WERI-Rb-1 (cell line): ENCODE results near the gene GHDC.

ENCODE experiments used
- DNase-seq: peaks from one replicate; pipeline ENCODE4 v3.0.0-alpha.2; 2020
- H3K27ac ChIP-seq: fragments of 250-450 bp; sonication (Bioruptor Pico); 2 replicates; pipeline ENCODE4 v1.5.1; 2020; ENCODE audit warnings: mild to moderate bottlenecking, moderate library complexity
- H3K27me3 ChIP-seq: fragments of 250-450 bp; sonication (Bioruptor Pico); 2 replicates; pipeline ENCODE4 v1.5.1; 2021; ENCODE audit warnings: mild to moderate bottlenecking, low read depth, moderate library complexity; ENCODE audit not compliant: insufficient read depth, severe bottlenecking
- H3K36me3 ChIP-seq: fragments of 250-450 bp; sonication (Bioruptor Pico); 2 replicates; pipeline ENCODE4 v1.5.1; 2020; ENCODE audit warnings: mild to moderate bottlenecking, moderate library complexity
- H3K4me3 ChIP-seq: 2 replicates; pipeline ENCODE4 v1.5.1; 2011; ENCODE audit warnings: low read depth, mild to moderate bottlenecking, control low read depth, low read length
- H3K9me3 ChIP-seq: fragments of 250-450 bp; sonication (Bioruptor Pico); 2 replicates; pipeline ENCODE4 v1.5.1; 2021; ENCODE audit warnings: mild to moderate bottlenecking, moderate library complexity; ENCODE audit not compliant: severe bottlenecking
- TF ChIP-seq, protein P1 (sequence below): IDR thresholded peaks from 2 replicates; pipeline ENCODE4 v1.5.1; 2011; ENCODE audit warnings: low read depth, mild to moderate bottlenecking, control low read depth, inconsistent platforms, low read length

The GHDC gene

GRCh38 chr17:42166196-42166763, 28.0 kb downstream of the GHDC start:
- H3K9me3 ChIP-seq = no peaks in the 10 kb centered on the region
- TF ChIP-seq, protein P1, sequence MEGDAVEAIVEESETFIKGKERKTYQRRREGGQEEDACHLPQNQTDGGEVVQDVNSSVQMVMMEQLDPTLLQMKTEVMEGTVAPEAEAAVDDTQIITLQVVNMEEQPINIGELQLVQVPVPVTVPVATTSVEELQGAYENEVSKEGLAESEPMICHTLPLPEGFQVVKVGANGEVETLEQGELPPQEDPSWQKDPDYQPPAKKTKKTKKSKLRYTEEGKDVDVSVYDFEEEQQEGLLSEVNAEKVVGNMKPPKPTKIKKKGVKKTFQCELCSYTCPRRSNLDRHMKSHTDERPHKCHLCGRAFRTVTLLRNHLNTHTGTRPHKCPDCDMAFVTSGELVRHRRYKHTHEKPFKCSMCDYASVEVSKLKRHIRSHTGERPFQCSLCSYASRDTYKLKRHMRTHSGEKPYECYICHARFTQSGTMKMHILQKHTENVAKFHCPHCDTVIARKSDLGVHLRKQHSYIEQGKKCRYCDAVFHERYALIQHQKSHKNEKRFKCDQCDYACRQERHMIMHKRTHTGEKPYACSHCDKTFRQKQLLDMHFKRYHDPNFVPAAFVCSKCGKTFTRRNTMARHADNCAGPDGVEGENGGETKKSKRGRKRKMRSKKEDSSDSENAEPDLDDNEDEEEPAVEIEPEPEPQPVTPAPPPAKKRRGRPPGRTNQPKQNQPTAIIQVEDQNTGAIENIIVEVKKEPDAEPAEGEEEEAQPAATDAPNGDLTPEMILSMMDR = no peak
- H3K36me3 ChIP-seq = no peaks in the 10 kb centered on the region; the same call in 1 of the 2 replicates
- DNase-seq = no peak
- H3K4me3 ChIP-seq = no peak overlapping the region
- H3K27ac ChIP-seq = no peak overlapping the region
- no peaks in the 10 kb centered on the region for H3K27me3 ChIP-seq

DNA sequence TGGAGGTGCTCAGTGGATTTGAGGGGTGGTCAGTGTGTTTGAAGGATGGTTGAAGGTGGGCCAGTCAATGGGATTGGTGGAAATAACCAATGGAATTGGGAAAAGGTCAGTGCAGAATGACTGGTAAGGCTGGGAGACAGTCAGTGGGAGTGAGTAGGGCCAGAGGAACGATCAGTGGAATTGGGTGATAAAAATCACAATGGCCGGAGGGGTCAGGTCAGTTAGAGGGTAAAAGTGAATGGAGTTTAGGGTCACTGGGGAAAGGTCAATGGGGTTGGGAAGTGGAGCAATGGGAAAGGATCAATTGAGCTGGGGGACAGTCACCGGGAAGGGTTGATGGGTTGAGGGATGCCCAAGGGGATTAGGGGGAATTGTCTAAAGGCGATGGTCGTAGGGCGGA, 28.5 kb downstream of the GHDC start:
- H3K27ac ChIP-seq = no peak overlapping the region
- no peaks in the 10 kb centered on the region; the same call in 1 of the 2 replicates for H3K36me3 ChIP-seq
- no peaks in the 10 kb centered on the region for H3K27me3 ChIP-seq
- TF ChIP-seq, protein P1 = no peak
- no peak for DNase-seq
- no peaks in the 10 kb centered on the region for H3K9me3 ChIP-seq
- no peak overlapping the region for H3K4me3 ChIP-seq

DNA sequence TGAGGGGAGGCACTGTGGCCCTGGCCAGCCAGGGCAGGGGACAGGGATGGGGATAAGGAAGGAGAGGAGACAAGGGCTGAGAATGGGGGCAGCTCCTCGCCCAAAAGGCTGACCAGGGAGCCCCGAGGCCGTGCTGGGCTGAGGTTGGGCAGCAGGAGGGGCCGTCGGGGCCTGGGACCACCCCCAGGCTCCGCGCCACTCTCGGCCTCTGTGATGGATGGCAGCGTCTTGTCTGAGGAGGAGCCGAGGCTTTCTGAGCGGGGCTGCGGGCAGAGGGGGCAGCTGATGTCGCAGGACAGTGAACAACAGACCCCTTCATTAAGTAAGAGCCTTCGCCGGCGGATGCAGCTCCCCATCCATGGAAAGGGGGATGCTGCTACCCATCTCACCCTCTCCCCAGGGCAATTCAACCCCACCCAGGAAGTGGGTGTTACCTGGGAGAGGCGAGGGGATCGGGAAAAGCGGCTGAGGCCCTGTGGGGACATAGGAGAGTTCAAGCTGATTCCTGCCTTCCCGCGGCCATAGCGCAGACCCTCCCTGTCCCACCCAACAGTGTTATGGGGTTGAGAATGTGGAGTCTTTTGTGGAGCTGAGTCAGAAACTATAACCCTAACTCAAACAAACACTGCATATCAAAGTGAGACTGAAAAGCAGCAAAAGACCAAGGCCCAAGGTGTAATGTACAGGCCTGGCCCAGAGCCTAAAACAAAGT, 30.4 kb downstream of the GHDC start:
- H3K27ac ChIP-seq = no peak overlapping the region
- no peak for DNase-seq
- H3K27me3 ChIP-seq = no peaks in the 10 kb centered on the region
- no peaks in the 10 kb centered on the region for H3K36me3 ChIP-seq
- TF ChIP-seq, protein P1 = no peak
- no peaks in the 10 kb centered on the region for H3K9me3 ChIP-seq
- H3K4me3 ChIP-seq = no peak overlapping the region

DNA sequence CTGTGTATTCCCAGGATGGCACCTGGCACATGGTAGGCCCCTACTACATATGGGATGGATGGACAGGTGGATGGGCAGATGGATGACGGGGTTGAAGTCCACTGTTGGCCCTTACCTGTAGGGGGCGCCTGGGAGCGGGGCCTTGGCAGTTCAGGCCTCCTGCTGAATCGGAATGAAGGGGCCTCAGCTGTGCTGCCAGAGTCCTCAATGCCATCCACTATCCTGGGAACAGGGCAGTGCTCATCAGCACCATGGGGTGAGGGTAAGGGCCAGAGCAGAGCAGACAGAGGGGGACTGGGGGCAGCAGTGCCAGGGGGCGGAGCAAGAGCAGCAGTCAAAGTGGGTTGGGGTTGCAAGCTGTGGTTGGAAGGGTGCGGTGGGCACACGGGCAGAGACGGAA, 31.2 kb downstream of the GHDC start:
- Histone ChIP-seq H3K4me3 (no peak overlapping the region), H3K36me3 (no peaks in the 10 kb centered on the region), H3K9me3 (no peaks in the 10 kb centered on the region), H3K27me3 (no peaks in the 10 kb centered on the region), H3K27ac (no peak overlapping the region)
- TF ChIP-seq, protein P1 = peak; percentile 85
- DNase-seq = peak; percentile 68

GRCh38 chr17:42160531-42160910, 33.8 kb downstream of the GHDC start:
- Histone ChIP-seq H3K27ac (no peak overlapping the region), H3K9me3 (peaks cover 2% of the 10 kb centered on the region), H3K36me3 (no peaks in the 10 kb centered on the region), H3K4me3 (no peak overlapping the region), H3K27me3 (no peaks in the 10 kb centered on the region)
- TF ChIP-seq, protein P1 = no peak
- no peak for DNase-seq
